Neutrophil (primary cell): Measurements from ENCODE around the gene IP6K3.

Source experiments
- H3K27ac ChIP-seq: fragments of 200-600 bp; sonication (generic); 2 replicates; pipeline ENCODE4 v1.5.1; 2016; ENCODE audit warnings: mild to moderate bottlenecking, moderate library complexity
- H3K27me3 ChIP-seq: fragments of 200-600 bp; sonication (generic); 2 replicates; pipeline ENCODE4 v1.6.0; 2016; ENCODE audit warnings: mild to moderate bottlenecking
- H3K36me3 ChIP-seq: fragments of 200-600 bp; sonication (generic); 2 replicates; pipeline ENCODE4 v1.5.1; 2017
- H3K4me1 ChIP-seq, 2 experiments: fragments of 200-600 bp in 1 of 2; sonication (generic) in 1 of 2; 1 replicate in 1 of 2; 2 replicates in 1 of 2; pipeline versions ENCODE4 v1.5.1 to v1.6.1; 2013 to 2016; ENCODE audit warnings: low read depth in 1 of 2, low read length in 1 of 2, mild to moderate bottlenecking in 1 of 2, moderate library complexity in 1 of 2; ENCODE audit not compliant: control insufficient read depth in 1 of 2, insufficient read depth in 1 of 2
- H3K4me3 ChIP-seq, 2 experiments: fragments of 200-600 bp in 1 of 2; sonication (generic) in 1 of 2; 1 replicate in 1 of 2; 2 replicates in 1 of 2; pipeline ENCODE4 v1.5.1; 2013 to 2016; ENCODE audit warnings: low read depth in 1 of 2, low read length in 1 of 2, mild to moderate bottlenecking in 1 of 2, moderate library complexity in 1 of 2
- H3K9me3 ChIP-seq: fragments of 200-600 bp; sonication (generic); 2 replicates; pipeline ENCODE4 v1.5.1; 2016
- CTCF ChIP-seq: fragments of 200-600 bp; sonication (generic); IDR thresholded peaks from 2 replicates; pipeline ENCODE4 v1.5.1; 2016; ENCODE audit warnings: antibody characterized with exemption

Gene IP6K3

GRCh38 chr6:33746651-33747100, at the start of gene IP6K3:
Gene IP6K3 (minus strand): TSS chr6:33746905. CDS start chr6:33735476, 11,429 bp downstream.
- H3K4me1 ChIP-seq = peaks cover 10 to 13% of the 10 kb centered on the region in 2 experiments
- no peak within 1 kb of the TSS for H3K27ac ChIP-seq
- no peaks in the 10 kb centered on the region for H3K27me3 ChIP-seq
- no peak within 1 kb of the TSS for H3K4me3 ChIP-seq
- TF ChIP-seq CTCF = no peak
- no peaks in the 10 kb centered on the region for H3K36me3 ChIP-seq
- no peaks in the 10 kb centered on the region for H3K9me3 ChIP-seq

GRCh38 chr6:33794910-33795623, 48.4 kb upstream of the IP6K3 start:
- Histone ChIP-seq H3K9me3 (no peaks in the 10 kb centered on the region), H3K36me3 (no peaks in the 10 kb centered on the region), H3K4me1 (no peaks in the 10 kb centered on the region), H3K4me3 (no peak overlapping the region), H3K27me3 (peaks cover 73% of the 10 kb centered on the region), H3K27ac (no peak overlapping the region)
- TF ChIP-seq CTCF = no peak

- TF ChIP-seq CTCF = no peak
- Histone ChIP-seq H3K4me3 (no peak overlapping the region), H3K27ac (no peak overlapping the region), H3K27me3 (peaks cover 53% of the 10 kb centered on the region), H3K9me3 (no peaks in the 10 kb centered on the region), H3K36me3 (no peaks in the 10 kb centered on the region), H3K4me1 (peaks cover 3 to 8% of the 10 kb centered on the region in 2 experiments)
Observed at GRCh38 chr6:33792981-33793380, 46.3 kb upstream of the IP6K3 start.

GRCh38 chr6:33791620-33792019, 44.9 kb upstream of the IP6K3 start:
- H3K4me3 ChIP-seq = no peak overlapping the region
- no peaks in the 10 kb centered on the region for H3K9me3 ChIP-seq
- peaks cover 39% of the 10 kb centered on the region for H3K27me3 ChIP-seq
- peaks cover 16 to 22% of the 10 kb centered on the region in 2 experiments for H3K4me1 ChIP-seq
- no peak overlapping the region for H3K27ac ChIP-seq
- no peaks in the 10 kb centered on the region for H3K36me3 ChIP-seq
- TF ChIP-seq CTCF = no peak

GRCh38 chr6:33790910-33791309, 44.2 kb upstream of the IP6K3 start:
- Histone ChIP-seq H3K4me3 (no peak overlapping the region), H3K36me3 (no peaks in the 10 kb centered on the region), H3K4me1 (peaks cover 21 to 22% of the 10 kb centered on the region in 2 experiments), H3K27me3 (peaks cover 33% of the 10 kb centered on the region), H3K27ac (no peak overlapping the region), H3K9me3 (no peaks in the 10 kb centered on the region)
- no peak for TF ChIP-seq CTCF
